H9 (cell line): ENCODE data around the gene IFT122. TPM values are rescaled to one million over a fixed set of nuclear protein-coding genes. Genes with fewer than 3 reads are reported as not detected.

Experiments used
- DNase-seq: peaks from one replicate; pipeline ENCODE4 v3.0.0-alpha.2; 2017
- H2AFZ ChIP-seq: one replicate; pipeline ENCODE4 v1.6.1; 2013; ENCODE audit warnings: mild to moderate bottlenecking, low read length, control low read depth, moderate library complexity
- H2AK5ac ChIP-seq: 2 replicates; pipeline ENCODE4 v1.6.1; 2013; ENCODE audit warnings: low read length, control low read depth, mixed read lengths; ENCODE audit not compliant: insufficient read length
- H2BK120ac ChIP-seq: one replicate; pipeline ENCODE4 v1.6.1; 2013; ENCODE audit warnings: low read depth, mild to moderate bottlenecking, low read length, control low read depth, inconsistent platforms; ENCODE audit not compliant: poor library complexity, severe bottlenecking
- H2BK12ac ChIP-seq: 2 replicates; pipeline ENCODE4 v1.6.1; 2013; ENCODE audit warnings: low read length, control low read depth, mixed read lengths, low read depth; ENCODE audit not compliant: insufficient read length
- H2BK15ac ChIP-seq: 2 replicates; pipeline ENCODE4 v1.6.1; 2013; ENCODE audit warnings: low read depth, low read length, control low read depth
- H2BK20ac ChIP-seq: one replicate; pipeline ENCODE4 v1.6.1; 2013; ENCODE audit warnings: low read depth, mild to moderate bottlenecking, low read length, control low read depth, inconsistent platforms; ENCODE audit not compliant: poor library complexity, severe bottlenecking
- H2BK5ac ChIP-seq: 2 replicates; pipeline ENCODE4 v1.6.1; 2013; ENCODE audit warnings: low read length, control low read depth, mixed read lengths; ENCODE audit not compliant: insufficient read length
- H3K14ac ChIP-seq: 2 replicates; pipeline ENCODE4 v1.6.1; 2013; ENCODE audit warnings: low read length, control low read depth; ENCODE audit not compliant: insufficient read depth
- H3K18ac ChIP-seq: 2 replicates; pipeline ENCODE4 v1.6.1; 2013; ENCODE audit warnings: low read depth, mild to moderate bottlenecking, mixed read lengths, low read length, control low read depth; ENCODE audit not compliant: insufficient read length
- H3K23ac ChIP-seq: 2 replicates; pipeline ENCODE4 v1.6.1; 2013; ENCODE audit warnings: low read length, control low read depth, mixed read lengths, low read depth; ENCODE audit not compliant: insufficient read length
- H3K23me2 ChIP-seq: 2 replicates; pipeline ENCODE4 v1.6.1; 2013; ENCODE audit warnings: low read depth, mild to moderate bottlenecking, mixed read lengths, low read length, control low read depth; ENCODE audit not compliant: insufficient read length, poor library complexity, severe bottlenecking
- H3K27ac ChIP-seq: 2 replicates; pipeline ENCODE4 v1.5.1; 2013; ENCODE audit warnings: low read length, control low read depth, mixed read lengths, low read depth; ENCODE audit not compliant: insufficient read length
- H3K27me3 ChIP-seq: 2 replicates; pipeline ENCODE4 v1.6.1; 2013; ENCODE audit warnings: low read length, control low read depth, inconsistent platforms; ENCODE audit not compliant: insufficient read depth
- H3K4ac ChIP-seq: 2 replicates; pipeline ENCODE4 v1.6.1; 2013; ENCODE audit warnings: low read depth, mild to moderate bottlenecking, control low read depth, inconsistent platforms, low read length, moderate library complexity
- H3K4me1 ChIP-seq: 2 replicates; pipeline ENCODE4 v1.6.1; 2013; ENCODE audit warnings: low read length, control low read depth, inconsistent platforms; ENCODE audit not compliant: insufficient read depth
- H3K4me2 ChIP-seq: 2 replicates; pipeline ENCODE4 v1.6.1; 2013; ENCODE audit warnings: low read length, control low read depth, mixed read lengths; ENCODE audit not compliant: insufficient read length, insufficient read depth
- H3K56ac ChIP-seq: 2 replicates; pipeline ENCODE4 v1.6.1; 2013; ENCODE audit warnings: low read depth, mild to moderate bottlenecking, mixed read lengths, low read length, control low read depth; ENCODE audit not compliant: insufficient read length
- H3K79me1 ChIP-seq: 2 replicates; pipeline ENCODE4 v1.6.1; 2013; ENCODE audit warnings: low read depth, mild to moderate bottlenecking, moderate library complexity, low read length, control low read depth, inconsistent platforms; ENCODE audit not compliant: insufficient read depth, poor library complexity, severe bottlenecking
- H3K79me2 ChIP-seq: 2 replicates; pipeline ENCODE4 v1.6.1; 2013; ENCODE audit warnings: low read length, control low read depth, inconsistent platforms; ENCODE audit not compliant: insufficient read depth
- H3K9ac ChIP-seq: 2 replicates; pipeline ENCODE4 v1.6.1; 2013; ENCODE audit warnings: low read length, control low read depth, mixed read lengths; ENCODE audit not compliant: insufficient read length; ENCODE audit errors: extremely low read depth
- H3K9me3 ChIP-seq: one replicate; pipeline ENCODE4 v1.6.1; 2013; ENCODE audit warnings: low read depth, low read length, inconsistent platforms; ENCODE audit not compliant: control insufficient read depth
- H3T11ph ChIP-seq: one replicate; pipeline ENCODE4 v1.6.1; 2013; ENCODE audit warnings: mild to moderate bottlenecking, low read length, control low read depth, inconsistent platforms
- H4K20me1 ChIP-seq: one replicate; pipeline ENCODE4 v1.6.1; 2013; ENCODE audit not compliant: control insufficient read depth, insufficient read length, insufficient read depth
- H4K5ac ChIP-seq: 2 replicates; pipeline ENCODE4 v1.6.1; 2013; ENCODE audit warnings: low read depth, mild to moderate bottlenecking, mixed read lengths, low read length, control low read depth; ENCODE audit not compliant: insufficient read length
- H4K8ac ChIP-seq: replicated peaks from 2 replicates; pipeline ENCODE4 v1.6.1; 2013; ENCODE audit warnings: low read length, control low read depth, mixed read lengths, low read depth; ENCODE audit not compliant: insufficient read length
- H4K91ac ChIP-seq: 2 replicates; pipeline ENCODE4 v1.6.1; 2013; ENCODE audit warnings: low read depth, mild to moderate bottlenecking, moderate library complexity, mixed read lengths, low read length, control low read depth; ENCODE audit not compliant: insufficient read length
- H3K27ac Mint-ChIP-seq, 3 experiments: 2 replicates in 2 of 3; 3 replicates in 1 of 3; pipeline ENCODE4 v1.8.0; 2020 to 2021; ENCODE audit warnings: mixed read lengths in 3 of 3, mild to moderate bottlenecking in 1 of 3, moderate library complexity in 1 of 3
- H3K27me3 Mint-ChIP-seq: 2 replicates; pipeline ENCODE4 v1.8.0; 2021; ENCODE audit warnings: low read depth, mild to moderate bottlenecking, moderate library complexity, mixed read lengths
- H3K36me3 Mint-ChIP-seq, 3 experiments: 2 replicates in 2 of 3; 3 replicates in 1 of 3; pipeline ENCODE4 v1.8.0; 2020 to 2021; ENCODE audit warnings: low read depth in 3 of 3, mixed read lengths in 3 of 3; ENCODE audit not compliant: insufficient read depth in 1 of 3
- H3K4me1 Mint-ChIP-seq, 2 experiments: 2 replicates each; pipeline ENCODE4 v1.8.0; 2020; ENCODE audit warnings: mixed read lengths in 2 of 2
- H3K4me3 Mint-ChIP-seq, 2 experiments: 2 replicates in 1 of 2; 3 replicates in 1 of 2; pipeline ENCODE4 v1.8.0; 2020 to 2021; ENCODE audit warnings: mild to moderate bottlenecking in 2 of 2, mixed read lengths in 2 of 2, moderate library complexity in 1 of 2
- H3K9me3 Mint-ChIP-seq, 2 experiments: 2 replicates in 1 of 2; 3 replicates in 1 of 2; pipeline ENCODE4 v1.8.0; 2020; ENCODE audit warnings: mild to moderate bottlenecking in 2 of 2, mixed read lengths in 2 of 2, moderate library complexity in 1 of 2
- WGBS: extraction: QIAGEN DNeasy Blood & Tissue Kit; methylation state at CpG from one replicate; pipeline ENCODE4 v1.1.7; 2013; ENCODE audit warnings: missing lambda C conversion rate, low lambda C conversion rate, mixed read lengths; ENCODE audit not compliant: insufficient read length; ENCODE audit errors: extremely low coverage; 5-methylcytosine and 5-hydroxymethylcytosine counted together
- total RNA-seq: library from RNA; stranded (reverse); gene quantifications from 2 replicates; pipeline ENCODE4 v1.2.1, GENCODE V29; 2021
- TF ChIP-seq, protein P1 (sequence below): fragments of 200-600 bp; sonication (generic); conservative IDR thresholded peaks from 3 replicates; pipeline ENCODE4 v1.8.0; 2021; ENCODE audit warnings: antibody characterized with exemption, mild to moderate bottlenecking

The IFT122 gene
- total RNA-seq, 1 experiment from 2014 or later: 19.3 TPM

DNA sequence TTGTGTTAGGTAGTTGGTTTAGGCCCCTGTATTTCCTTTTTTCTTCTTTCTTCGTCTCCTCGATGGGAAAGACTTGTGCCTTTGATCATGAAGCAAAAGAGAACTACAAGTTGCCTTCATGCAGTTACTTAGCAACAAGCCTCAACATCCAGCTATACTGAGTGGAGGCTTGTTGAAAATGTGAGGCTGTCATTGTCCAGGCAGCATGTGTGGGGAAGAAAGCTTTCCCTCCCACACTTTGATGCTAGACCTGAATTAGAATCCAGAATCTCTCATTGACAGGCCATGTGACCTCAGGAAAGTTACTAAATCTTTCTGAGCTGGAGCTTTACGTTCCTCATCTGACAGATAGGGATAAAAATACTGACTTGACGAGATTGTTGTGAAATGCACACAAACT is 23.7 kb downstream of the IFT122 start:
- Histone ChIP-seq H3K23me2 (no peaks in the 10 kb centered on the region), H2AFZ (no peak overlapping the region), H3K79me2 (no peaks in the 10 kb centered on the region), H3K9ac (no peak overlapping the region), H2BK120ac (no peak overlapping the region), H4K91ac (no peak overlapping the region), H2BK12ac (no peak overlapping the region), H2BK15ac (no peak overlapping the region), H3K4ac (no peak overlapping the region), H2BK5ac (no peak overlapping the region), H2BK20ac (no peak overlapping the region), H4K5ac (no peak overlapping the region), H3K9me3 (no peaks in the 10 kb centered on the region), H3K18ac (no peak overlapping the region), H3K27ac (no peak overlapping the region), H3K23ac (no peak overlapping the region), H3K14ac (no peak overlapping the region), H2AK5ac (no peak overlapping the region), H3K27me3 (no peaks in the 10 kb centered on the region), H3K4me1 (no peaks in the 10 kb centered on the region), H3T11ph (no peak overlapping the region), H3K4me2 (no peak overlapping the region), H3K56ac (no peak overlapping the region), H4K20me1 (no peaks in the 10 kb centered on the region), H4K8ac (no peak overlapping the region), H3K79me1 (no peaks in the 10 kb centered on the region)
- H3K9me3 Mint-ChIP-seq: no peaks in the 10 kb centered on the region
- no peak overlapping the region for H3K27ac Mint-ChIP-seq
- no peaks in the 10 kb centered on the region for H3K4me1 Mint-ChIP-seq
- TF ChIP-seq, protein P1, sequence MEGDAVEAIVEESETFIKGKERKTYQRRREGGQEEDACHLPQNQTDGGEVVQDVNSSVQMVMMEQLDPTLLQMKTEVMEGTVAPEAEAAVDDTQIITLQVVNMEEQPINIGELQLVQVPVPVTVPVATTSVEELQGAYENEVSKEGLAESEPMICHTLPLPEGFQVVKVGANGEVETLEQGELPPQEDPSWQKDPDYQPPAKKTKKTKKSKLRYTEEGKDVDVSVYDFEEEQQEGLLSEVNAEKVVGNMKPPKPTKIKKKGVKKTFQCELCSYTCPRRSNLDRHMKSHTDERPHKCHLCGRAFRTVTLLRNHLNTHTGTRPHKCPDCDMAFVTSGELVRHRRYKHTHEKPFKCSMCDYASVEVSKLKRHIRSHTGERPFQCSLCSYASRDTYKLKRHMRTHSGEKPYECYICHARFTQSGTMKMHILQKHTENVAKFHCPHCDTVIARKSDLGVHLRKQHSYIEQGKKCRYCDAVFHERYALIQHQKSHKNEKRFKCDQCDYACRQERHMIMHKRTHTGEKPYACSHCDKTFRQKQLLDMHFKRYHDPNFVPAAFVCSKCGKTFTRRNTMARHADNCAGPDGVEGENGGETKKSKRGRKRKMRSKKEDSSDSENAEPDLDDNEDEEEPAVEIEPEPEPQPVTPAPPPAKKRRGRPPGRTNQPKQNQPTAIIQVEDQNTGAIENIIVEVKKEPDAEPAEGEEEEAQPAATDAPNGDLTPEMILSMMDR: no peak
- H3K4me3 Mint-ChIP-seq: no peak overlapping the region
- no peaks in the 10 kb centered on the region; a peak in 2 of 7 replicates for H3K36me3 Mint-ChIP-seq
- DNase-seq: no peak
- H3K27me3 Mint-ChIP-seq: no peaks in the 10 kb centered on the region
- no CpG with 5 or more reads among the region's 4 CpGs for WGBS
